GM12865 (cell line): ENCODE results near the gene ADIPOR1.
"Not testable (repeated sequence)": the region's sequence is repeated elsewhere in the genome, so short reads cannot be mapped to it uniquely, and the experiment has no call there.

ENCODE experiments used
- DNase-seq: peaks from one replicate; pipeline ENCODE4 v3.0.0; 2010; ENCODE audit warnings: low read depth
- H3K4me3 ChIP-seq: 2 replicates; pipeline ENCODE4 v1.5.1; 2011; ENCODE audit warnings: mild to moderate bottlenecking, low read depth, low read length, control low read depth
- TF ChIP-seq, protein P1 (sequence below): IDR thresholded peaks from 2 replicates; pipeline ENCODE4 v1.5.1; 2011; ENCODE audit warnings: low read length, control low read depth, low read depth, inconsistent platforms; ENCODE audit not compliant: insufficient read depth; ENCODE audit errors: missing control alignments

ADIPOR1 gene

DNA sequence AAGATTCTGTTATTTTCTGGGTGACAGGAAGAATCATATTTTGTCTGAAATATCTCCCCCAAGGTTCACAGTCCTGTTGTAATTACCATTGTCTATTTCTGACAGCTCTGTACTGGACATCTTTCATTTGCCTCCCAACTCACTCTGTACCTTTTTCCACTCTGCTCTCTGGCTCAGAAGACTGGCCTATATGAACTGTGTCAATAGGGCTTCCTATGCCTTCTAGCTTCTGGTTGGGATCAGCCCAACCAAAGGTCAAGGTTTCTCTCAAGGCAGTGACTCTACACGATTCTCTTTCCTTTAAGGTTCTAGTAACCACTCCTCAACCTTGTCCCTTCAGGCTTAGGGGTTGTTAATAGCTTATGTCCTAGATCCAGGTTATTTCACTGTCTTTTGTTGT lies 48.6 kb downstream of the ADIPOR1 start:
- no peak for DNase-seq

DNA sequence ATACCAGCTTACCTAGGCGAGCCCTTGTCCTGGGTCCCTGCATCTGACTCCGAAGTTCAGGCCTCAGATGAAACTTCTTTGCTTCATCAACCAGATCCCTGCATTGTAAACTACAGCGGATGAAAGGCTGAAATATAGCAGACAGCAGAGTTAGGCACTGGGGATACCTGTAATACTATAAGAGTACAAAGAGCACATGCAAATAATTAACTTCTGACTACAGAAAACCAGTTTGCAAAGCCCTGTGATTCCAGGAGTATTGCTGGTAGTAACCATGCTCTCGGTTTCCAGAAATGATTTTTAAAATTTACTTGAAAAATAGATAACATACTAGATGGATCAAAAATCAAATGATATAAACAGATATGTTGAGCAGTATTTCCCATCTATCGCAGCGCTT lies 49.1 kb downstream of the ADIPOR1 start:
- DNase-seq = no peak
- no peak overlapping the region for H3K4me3 ChIP-seq
- TF ChIP-seq, protein P1, sequence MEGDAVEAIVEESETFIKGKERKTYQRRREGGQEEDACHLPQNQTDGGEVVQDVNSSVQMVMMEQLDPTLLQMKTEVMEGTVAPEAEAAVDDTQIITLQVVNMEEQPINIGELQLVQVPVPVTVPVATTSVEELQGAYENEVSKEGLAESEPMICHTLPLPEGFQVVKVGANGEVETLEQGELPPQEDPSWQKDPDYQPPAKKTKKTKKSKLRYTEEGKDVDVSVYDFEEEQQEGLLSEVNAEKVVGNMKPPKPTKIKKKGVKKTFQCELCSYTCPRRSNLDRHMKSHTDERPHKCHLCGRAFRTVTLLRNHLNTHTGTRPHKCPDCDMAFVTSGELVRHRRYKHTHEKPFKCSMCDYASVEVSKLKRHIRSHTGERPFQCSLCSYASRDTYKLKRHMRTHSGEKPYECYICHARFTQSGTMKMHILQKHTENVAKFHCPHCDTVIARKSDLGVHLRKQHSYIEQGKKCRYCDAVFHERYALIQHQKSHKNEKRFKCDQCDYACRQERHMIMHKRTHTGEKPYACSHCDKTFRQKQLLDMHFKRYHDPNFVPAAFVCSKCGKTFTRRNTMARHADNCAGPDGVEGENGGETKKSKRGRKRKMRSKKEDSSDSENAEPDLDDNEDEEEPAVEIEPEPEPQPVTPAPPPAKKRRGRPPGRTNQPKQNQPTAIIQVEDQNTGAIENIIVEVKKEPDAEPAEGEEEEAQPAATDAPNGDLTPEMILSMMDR = no peak

More for the DNA sequence above, 48.6 kb downstream of the ADIPOR1 start:
- no peak overlapping the region for H3K4me3 ChIP-seq
- TF ChIP-seq, protein P1 = no peak

DNA sequence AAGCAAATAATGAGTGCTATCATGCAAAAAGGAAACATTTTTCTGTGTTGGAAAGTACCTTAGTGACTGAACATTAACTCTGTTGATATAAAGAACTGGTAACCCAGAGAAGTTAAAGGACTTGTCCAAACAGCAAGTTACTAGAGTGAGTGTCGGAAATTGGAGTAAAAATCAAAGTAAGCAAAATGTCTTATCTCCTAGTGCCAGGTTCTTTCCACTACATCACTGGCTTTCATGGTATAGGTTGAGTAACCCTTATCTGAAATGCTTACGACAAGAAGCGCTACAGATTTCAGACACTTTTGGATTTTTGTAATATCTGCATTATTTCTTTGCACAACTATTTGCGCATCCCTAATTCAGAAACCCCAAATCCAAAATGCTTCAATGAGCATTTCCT lies 52.8 kb downstream of the ADIPOR1 start:
- DNase-seq = no peak
- no peak overlapping the region for H3K4me3 ChIP-seq
- TF ChIP-seq, protein P1 = no peak

DNA sequence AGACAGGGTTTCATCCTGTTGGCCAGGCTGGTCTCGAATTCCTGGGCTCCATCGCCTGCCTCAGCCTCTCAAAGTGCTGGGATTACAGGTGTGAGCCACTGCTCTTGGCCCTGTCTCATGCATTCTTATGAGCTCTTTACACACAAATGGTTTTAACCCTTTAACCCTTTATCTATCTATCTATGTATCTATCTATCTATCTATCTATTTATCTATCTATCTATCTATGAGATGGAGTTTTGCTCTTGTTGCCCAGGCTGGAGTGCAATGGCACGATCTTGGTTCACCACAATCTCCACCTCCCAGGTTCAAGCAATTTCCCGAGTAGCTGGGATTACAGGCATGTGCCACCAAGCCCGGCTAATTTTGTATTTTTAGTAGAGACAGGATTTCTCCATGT lies 54.3 kb downstream of the ADIPOR1 start:
- not testable (repeated sequence) for DNase-seq, H3K4me3 ChIP-seq

DNA sequence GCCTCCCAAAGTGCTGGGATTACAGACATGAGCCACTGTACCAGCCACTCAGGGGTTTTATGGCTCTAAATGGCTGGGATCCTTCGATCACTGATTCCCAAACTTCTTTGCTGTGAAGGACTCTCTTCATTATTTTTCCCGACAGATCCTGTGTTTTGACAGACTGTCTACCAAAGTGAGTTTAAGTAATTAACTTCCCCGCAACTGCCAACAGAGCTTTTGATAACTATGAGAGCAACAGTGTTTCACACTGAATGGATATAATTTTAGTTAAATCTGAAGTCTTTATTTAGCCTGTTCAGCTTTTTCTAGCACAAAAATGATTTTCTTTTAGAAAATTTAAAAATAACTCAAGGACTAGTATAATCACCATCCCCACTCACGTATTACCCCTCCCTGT lies 56.6 kb downstream of the ADIPOR1 start:
- no peak overlapping the region for H3K4me3 ChIP-seq
- DNase-seq = no peak
- TF ChIP-seq, protein P1 = no peak

DNA sequence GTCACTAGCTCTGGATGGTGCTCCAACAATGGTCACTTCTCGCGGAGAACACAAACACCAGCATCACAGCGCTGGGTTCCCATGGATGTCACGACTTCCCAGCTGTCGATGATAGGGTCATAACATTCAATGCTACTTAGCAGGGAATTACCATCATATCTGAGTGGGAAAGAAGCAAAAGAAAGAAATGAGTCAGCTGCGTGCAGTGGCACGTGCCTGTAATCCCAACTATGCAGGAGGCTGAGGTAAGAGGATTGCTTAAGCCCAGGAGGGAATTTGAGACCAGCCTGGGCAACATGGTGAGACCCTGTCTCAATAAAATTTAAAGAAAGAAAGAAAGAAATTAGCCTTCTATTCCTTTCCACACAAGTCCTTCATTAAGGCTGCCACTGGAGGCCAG lies 65.6 kb downstream of the ADIPOR1 start:
- DNase-seq = no peak
- H3K4me3 ChIP-seq = no peak overlapping the region
- TF ChIP-seq, protein P1 = no peak
